ENCODE measurements around the gene PDCD1. TPM values are rescaled to one million over a fixed set of nuclear protein-coding genes. Genes with fewer than 3 reads are reported as not detected.

PDCD1 gene
- total RNA-seq, 1 experiment from 2014 or later = not detected

DNA sequence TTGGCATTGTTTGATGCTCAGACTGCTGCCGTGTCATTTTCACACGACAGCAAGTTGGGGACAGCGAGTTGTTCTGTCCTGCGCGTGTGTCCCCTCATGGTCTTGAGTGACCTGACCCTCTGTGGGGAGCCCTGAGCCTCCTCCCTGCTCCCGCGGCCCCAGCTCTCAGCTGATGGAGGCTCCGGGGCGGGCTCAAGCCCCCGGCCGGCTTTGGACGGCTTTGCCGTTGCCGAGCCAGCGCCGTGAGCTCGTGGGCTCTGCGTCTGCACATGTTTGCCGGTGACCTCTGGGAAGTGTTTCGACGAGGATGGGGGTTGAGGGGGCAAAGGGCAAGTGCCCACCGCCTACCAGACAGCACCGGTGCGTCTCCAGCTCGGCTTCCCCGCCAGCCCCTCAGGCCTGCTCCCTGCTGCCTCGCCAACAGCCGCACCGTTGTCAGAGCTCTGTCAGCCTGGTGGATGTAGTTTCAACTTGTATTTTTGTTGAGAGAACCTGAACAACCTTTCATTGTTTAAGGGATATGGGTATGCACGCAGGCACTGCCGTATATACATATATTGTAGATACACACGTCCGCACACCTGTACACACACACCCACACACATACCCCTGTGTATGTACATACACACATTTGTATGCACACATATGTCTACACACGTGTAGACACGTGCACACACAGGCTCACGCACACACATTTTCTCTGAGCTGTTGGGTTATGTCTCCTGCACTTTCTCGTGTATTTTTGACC lies 13.7 kb downstream of the PDCD1 start:
- intact Hi-C loops (cut with micrococcal nuclease; ENCODE audit: unreplicated experiment) = no loop called here
- Mint-ChIP-seq H3K27me3 (ENCODE audit: unreplicated experiment) (peaks cover 92% of the 10 kb centered on the region), H3K4me3 (ENCODE audit: low read depth, unreplicated experiment) (peak overlapping the region; percentile 58), H3K27ac (ENCODE audit: unreplicated experiment) (no peak overlapping the region), H3K36me3 (ENCODE audit: insufficient read depth, unreplicated experiment) (peaks cover 6% of the 10 kb centered on the region), H3K9me3 (ENCODE audit: low read depth, unreplicated experiment) (no peaks in the 10 kb centered on the region), H3K4me1 (ENCODE audit: low read depth, unreplicated experiment) (no peaks in the 10 kb centered on the region)
- no TSS peak for BruUV-seq (replicated peaks)
- no peak for DNase-seq
- CTCF ChIA-PET = no interaction called here
- TF ChIP-seq, protein P1, sequence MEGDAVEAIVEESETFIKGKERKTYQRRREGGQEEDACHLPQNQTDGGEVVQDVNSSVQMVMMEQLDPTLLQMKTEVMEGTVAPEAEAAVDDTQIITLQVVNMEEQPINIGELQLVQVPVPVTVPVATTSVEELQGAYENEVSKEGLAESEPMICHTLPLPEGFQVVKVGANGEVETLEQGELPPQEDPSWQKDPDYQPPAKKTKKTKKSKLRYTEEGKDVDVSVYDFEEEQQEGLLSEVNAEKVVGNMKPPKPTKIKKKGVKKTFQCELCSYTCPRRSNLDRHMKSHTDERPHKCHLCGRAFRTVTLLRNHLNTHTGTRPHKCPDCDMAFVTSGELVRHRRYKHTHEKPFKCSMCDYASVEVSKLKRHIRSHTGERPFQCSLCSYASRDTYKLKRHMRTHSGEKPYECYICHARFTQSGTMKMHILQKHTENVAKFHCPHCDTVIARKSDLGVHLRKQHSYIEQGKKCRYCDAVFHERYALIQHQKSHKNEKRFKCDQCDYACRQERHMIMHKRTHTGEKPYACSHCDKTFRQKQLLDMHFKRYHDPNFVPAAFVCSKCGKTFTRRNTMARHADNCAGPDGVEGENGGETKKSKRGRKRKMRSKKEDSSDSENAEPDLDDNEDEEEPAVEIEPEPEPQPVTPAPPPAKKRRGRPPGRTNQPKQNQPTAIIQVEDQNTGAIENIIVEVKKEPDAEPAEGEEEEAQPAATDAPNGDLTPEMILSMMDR (IDR thresholded peaks at IDR 0.05; ENCODE audit: unreplicated experiment) = no peak

DNA sequence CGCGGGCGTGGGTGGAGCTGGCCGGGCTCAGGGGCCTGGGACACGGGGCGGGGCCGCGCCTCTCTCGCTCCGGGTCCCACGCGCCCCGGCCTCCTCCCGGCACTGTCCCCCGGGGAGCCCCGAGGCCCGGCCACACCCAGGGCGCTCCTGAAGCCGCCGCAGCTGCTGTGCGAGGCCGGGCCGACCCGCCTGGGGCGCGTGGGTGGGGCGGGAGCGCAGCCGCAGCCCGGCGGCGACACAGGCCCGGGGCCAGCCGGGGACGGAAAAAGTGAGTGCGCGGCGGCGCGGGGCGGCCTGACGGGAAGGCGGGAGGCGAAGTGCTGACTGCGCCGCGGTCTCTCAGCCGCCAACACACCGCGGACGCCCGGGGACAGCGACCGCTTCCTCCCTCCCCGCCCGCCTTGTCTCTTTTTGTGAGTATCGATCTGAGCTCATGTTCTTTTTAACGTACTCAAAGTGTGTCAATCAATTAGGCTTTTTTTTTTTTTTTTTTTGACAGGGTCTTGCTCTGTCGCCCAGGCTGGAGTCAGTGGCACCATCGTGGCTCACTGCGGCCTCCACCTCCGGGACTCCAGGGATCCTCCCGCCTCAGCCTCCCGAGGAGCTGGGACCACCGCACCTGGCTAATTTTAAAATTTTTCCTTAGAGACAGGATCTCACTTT lies 14.5 kb downstream of the PDCD1 start:
- Mint-ChIP-seq H3K36me3 (ENCODE audit: insufficient read depth, unreplicated experiment) (peaks cover 6% of the 10 kb centered on the region), H3K4me1 (ENCODE audit: low read depth, unreplicated experiment) (no peaks in the 10 kb centered on the region), H3K27me3 (ENCODE audit: unreplicated experiment) (peaks cover 96% of the 10 kb centered on the region), H3K27ac (ENCODE audit: unreplicated experiment) (no peak overlapping the region), H3K4me3 (ENCODE audit: low read depth, unreplicated experiment) (peak overlapping the region; percentile 58), H3K9me3 (ENCODE audit: low read depth, unreplicated experiment) (no peaks in the 10 kb centered on the region)
- DNase-seq = peak; percentile 79
- CTCF ChIA-PET = interaction anchor here (0.7 kb wide), 2 partner anchors 12 to 800 kb away, joined by 3 to 4 read pairs; no protein-coding TSS in a partner anchor
- intact Hi-C loops (cut with micrococcal nuclease; ENCODE audit: unreplicated experiment) = no loop called here
- no TSS peak for BruUV-seq (replicated peaks)
- TF ChIP-seq, protein P1 (IDR thresholded peaks at IDR 0.05; ENCODE audit: unreplicated experiment) = no peak

DNA sequence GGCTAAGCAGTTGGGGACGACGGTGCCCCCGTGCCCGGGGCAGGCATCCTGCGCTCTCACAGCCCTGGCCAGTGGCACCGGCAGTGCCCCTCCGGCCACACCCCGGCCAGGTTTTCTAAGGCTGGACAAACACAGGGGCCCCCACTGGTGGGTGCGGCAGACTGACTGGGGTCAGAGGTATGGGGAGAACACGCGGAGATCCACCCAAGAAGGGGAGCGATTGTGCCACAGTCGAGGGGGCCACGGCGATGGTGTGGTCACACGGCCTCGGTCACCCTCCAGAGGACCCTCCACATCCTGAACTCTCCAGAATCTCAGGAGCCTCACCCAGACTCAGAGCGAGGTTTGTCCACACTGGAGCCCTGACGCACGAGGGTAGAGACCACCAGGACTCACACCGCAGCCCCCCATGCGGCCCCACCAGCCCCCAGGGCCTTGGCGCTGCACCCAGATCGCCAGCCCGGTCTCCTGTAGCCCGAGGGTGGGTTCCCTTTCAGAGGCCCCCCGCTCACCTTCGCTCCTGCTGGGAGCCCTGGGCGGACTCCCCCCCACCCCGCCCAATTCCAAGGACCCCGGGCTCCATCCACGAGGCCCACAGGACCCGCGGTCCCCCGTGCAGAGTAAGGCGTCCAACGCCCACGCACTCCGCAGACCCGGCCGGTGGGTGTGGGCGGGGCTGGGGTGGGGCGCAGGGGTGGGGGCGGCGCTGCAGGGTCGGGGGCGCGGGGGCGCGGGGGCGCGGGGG lies 15.2 kb downstream of the PDCD1 start:
- intact Hi-C loops (cut with micrococcal nuclease; ENCODE audit: unreplicated experiment) = no loop called here
- no TSS peak for BruUV-seq (replicated peaks)
- no peaks in the 10 kb centered on the region for H3K9me3 Mint-ChIP-seq (ENCODE audit: low read depth, unreplicated experiment)

DNA sequence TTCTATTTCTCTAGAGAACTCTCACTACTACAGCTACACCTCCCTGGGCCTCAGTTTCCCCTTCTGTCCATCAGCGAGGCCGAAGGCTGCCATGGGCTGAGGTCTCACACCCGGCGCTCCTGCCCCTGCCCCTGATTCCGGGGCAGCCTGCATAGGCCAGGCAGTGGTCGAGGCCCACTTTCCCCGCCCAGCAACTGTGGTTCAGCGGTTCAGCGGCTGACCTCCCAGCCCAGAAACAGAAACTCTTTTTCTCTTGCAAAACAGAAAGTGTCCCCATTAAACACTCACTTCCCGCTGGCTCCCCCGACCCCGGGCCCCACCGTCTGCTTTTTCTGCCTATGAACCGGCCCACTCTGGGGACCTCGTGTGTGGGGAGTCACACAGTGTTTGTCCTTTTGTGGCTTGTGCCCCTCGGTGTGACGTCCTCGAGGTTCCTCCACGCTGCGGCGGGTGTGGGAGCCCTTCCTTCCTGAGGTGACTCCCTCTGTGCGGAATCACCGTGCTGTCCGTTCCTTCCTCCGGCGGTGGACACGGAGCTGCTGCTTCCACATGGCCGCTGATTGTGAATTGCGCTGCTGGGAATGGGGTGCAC lies 16.0 kb downstream of the PDCD1 start:
- CTCF ChIA-PET = no interaction called here
- TF ChIP-seq, protein P1 (IDR thresholded peaks at IDR 0.05; ENCODE audit: unreplicated experiment) = no peak
- H3K4me3 Mint-ChIP-seq (ENCODE audit: low read depth, unreplicated experiment) = no peak overlapping the region
- no TSS peak for BruUV-seq (replicated peaks)
- no peaks in the 10 kb centered on the region for H3K4me1 Mint-ChIP-seq (ENCODE audit: low read depth, unreplicated experiment)
- H3K9me3 Mint-ChIP-seq (ENCODE audit: low read depth, unreplicated experiment) = no peaks in the 10 kb centered on the region
- no peak for DNase-seq
- H3K36me3 Mint-ChIP-seq (ENCODE audit: insufficient read depth, unreplicated experiment) = peaks cover 6% of the 10 kb centered on the region
- peaks cover 96% of the 10 kb centered on the region for H3K27me3 Mint-ChIP-seq (ENCODE audit: unreplicated experiment)
- intact Hi-C loops (cut with micrococcal nuclease; ENCODE audit: unreplicated experiment) = no loop called here
- H3K27ac Mint-ChIP-seq (ENCODE audit: unreplicated experiment) = no peak overlapping the region

More for the DNA sequence above, 15.2 kb downstream of the PDCD1 start:
- no peak for DNase-seq
- Mint-ChIP-seq H3K4me1 (ENCODE audit: low read depth, unreplicated experiment) (no peaks in the 10 kb centered on the region), H3K4me3 (ENCODE audit: low read depth, unreplicated experiment) (no peak overlapping the region), H3K36me3 (ENCODE audit: insufficient read depth, unreplicated experiment) (peaks cover 6% of the 10 kb centered on the region), H3K27me3 (ENCODE audit: unreplicated experiment) (peaks cover 96% of the 10 kb centered on the region), H3K27ac (ENCODE audit: unreplicated experiment) (no peak overlapping the region)
- TF ChIP-seq, protein P1 (IDR thresholded peaks at IDR 0.05; ENCODE audit: unreplicated experiment) = no peak
- CTCF ChIA-PET = interaction anchor here (0.7 kb wide), 2 partner anchors 12 to 799 kb away, joined by 3 to 4 read pairs; no protein-coding TSS in a partner anchor

Measured in Calu3 (cell line).